HTERT RPE-1 (cell line): ENCODE data around the gene PITPNB.

Source experiments
- in situ Hi-C: fragments of 300-500 bp; cut with MboI; formaldehyde crosslinking; loops from 4 replicates; pipeline ENCODE4 v1.14.3; 2020; ENCODE audit warnings: low sequenced_read_pairs

The PITPNB gene

DNA sequence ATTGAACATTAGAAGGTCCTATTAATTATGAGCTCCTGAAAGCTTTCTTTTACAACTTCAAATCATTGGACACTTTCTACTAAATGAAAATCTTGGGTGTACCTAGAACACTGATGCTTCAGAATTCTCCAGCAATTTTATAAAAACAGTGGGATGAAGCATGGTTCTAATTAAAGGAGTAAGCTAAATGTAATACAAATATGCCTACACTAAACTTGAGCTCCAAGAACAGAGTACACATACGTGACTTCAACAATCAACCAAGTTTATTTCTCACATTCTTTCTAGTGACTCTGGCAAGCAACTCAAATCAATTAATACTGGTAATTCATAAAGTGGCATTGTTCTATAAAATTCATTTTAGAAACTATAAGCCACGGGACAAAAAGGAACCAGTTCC, 55.5 kb downstream of the PITPNB start:
- in situ Hi-C loops, result no loop called here

GRCh38 chr22:27863001-27863400, 56.1 kb downstream of the PITPNB start:
- in situ Hi-C loops, result no loop called here

DNA sequence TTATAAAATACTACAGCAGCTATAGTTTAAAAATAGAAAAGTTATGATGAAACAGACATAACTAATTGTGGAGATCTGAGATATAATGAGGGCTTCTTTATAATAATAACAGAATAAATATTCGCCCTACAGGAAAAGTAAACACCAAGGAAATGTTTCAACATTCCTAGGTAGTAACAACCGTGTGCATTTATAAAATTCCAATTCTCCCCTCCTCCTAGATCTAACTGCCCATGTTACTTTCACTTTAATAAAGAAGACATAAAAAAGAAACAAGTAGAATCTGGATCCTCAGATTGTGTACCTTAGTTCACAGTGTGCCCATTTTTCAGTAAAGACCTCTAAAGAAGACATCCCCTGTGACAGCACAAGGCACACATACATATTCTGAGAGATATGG, 59.7 kb downstream of the PITPNB start:
- in situ Hi-C loops, result no loop called here

DNA sequence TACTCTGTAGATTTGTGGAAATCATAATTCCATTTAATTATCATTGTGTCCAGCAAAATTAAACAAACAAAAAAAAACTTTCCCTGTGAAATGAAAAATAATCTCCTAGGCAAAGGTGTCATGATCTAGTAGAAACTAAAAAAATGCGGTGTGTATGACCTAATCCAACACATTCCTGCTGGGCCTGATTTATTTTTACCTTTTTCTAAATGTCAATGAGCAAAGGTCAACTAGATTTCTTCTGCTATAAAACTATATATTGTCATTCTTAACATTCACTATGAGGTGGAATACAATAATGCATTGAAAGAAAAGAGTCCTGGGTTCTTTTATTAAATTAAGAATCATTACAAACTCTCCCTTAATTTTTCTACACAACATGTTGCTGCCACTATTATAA, 60.4 kb downstream of the PITPNB start:
- in situ Hi-C loops, result no loop called here

DNA sequence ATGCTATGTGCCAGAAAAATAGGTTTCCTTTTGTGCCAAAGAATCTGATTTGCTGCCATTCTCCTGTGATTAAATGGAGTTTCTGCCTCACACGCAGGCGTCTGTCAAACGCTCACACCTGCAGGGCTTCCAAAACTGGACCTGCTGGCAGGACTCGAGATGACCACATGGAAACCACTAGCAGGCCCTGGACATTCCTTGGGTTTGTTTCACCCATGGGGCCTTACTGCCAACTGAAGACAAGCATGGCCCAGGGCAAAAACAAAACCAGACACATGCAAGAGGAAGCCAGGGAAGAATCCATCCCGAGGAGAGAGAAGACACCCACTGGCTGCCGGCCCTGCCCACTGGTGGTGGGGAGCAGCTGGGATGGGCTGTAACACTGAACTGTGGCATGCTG, 61.6 kb downstream of the PITPNB start:
- in situ Hi-C loops, result no loop called here

DNA sequence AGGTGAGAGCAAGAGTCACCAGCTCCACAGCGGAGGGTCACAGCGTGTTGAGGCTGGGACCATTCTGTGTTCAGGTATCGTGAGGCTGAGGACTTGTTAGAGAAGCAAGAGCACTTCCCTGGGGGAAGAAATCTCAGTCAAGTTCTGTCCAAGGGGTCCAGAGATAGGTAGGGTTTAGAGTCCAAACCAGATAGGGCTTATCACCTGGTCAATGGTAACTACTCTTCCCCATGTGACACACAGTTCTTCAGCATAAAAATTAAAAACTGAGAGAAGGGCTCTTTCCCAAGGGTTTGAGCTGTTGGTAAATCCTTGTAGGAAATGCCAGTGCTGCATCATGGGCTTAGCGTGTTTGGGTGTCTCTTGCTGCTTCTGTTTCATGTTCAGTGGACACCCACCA, 62.7 kb downstream of the PITPNB start:
- in situ Hi-C loops, result no loop called here

- in situ Hi-C loops, result no loop called here
Observed at GRCh38 chr22:27853424-27853823, 65.6 kb downstream of the PITPNB start.

- in situ Hi-C loops, result no loop called here
Observed at GRCh38 chr22:27851974-27852746, 66.9 kb downstream of the PITPNB start.

- in situ Hi-C loops, result no loop called here
Observed at GRCh38 chr22:27850000-27850521, 69.0 kb downstream of the PITPNB start.

DNA sequence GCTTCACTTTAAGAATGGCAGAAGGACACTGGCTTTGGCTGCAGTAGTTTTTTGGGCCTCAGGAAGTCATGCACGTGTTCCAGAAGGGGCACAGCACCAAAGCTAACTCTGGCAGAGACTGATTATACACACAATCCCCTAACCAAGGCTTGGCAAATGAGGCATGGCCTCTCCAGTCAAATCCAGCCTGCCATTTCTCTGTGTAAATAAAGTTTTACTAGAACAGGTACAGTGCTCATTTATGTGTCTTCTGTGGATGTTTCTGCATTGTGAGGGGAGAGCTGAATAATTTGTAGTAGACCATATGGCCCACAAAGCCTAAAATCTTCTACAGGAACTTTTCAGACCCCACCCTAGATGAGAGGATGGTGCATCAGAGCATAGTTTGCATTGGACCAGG, 71.1 kb downstream of the PITPNB start:
- in situ Hi-C loops, result no loop called here

DNA sequence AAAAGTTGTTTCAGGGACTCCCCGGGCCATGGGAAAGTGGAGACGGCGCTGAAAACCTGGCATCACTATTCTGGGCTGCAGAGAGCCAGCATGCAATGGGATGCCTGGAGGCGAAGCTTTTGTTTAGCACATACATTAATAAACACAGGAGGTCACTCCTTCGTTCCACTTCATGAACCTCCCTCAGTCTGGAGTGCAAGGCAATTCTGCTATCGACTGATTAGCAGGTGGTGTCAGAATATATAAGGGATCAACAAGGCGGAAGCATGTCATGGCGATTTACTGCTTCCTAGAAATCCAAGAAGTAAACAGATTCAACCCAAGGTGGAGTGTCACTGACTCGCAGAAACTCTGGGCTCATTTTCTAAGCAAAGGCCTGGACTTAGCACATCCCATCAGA, 72.1 kb downstream of the PITPNB start:
- in situ Hi-C loops, result no loop called here

DNA sequence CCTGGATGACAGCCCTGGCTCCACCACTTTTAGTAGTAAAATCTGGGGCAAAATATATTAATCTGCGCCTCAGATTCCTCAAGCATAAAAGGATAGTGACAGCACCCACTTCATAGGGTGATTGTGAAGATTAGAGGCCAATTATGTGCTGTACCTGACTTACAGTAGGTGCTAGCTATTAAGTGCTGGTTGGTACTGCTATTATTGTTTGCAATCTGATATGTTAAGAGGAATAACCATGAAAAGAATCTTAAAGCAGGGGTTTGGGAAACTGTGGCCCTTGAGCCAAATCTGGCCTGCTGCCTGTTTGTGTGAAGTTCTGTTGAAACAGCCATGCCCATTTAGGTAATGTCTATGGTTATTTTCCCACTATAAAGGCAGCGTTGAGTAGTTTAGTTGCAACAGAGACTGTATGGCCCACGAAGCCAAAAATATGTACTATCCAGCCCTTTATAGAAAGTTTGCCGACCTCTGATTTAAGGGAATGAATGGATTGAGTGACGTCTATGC, 72.8 kb downstream of the PITPNB start:
- in situ Hi-C loops, result no loop called here

DNA sequence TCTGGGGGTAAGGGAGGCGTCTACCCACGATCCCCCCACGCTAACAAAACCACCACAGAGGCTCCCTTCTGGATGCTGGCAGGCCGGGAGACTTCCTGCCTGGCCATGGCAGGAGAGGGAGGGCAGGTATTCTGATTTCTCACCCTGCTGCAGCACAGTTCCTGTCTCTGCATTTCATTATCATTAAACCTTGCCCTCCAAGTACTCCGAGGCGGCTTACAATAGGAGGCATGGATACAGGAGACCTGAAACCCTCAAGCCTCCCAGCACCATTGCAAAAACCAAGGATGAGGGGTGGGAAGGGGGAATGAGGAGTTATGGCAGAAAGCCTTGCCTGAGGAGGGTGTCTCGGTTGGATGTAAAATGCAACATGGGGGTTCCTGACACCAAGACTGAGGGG, 73.4 kb downstream of the PITPNB start:
- in situ Hi-C loops, result no loop called here

- in situ Hi-C loops, result no loop called here
Observed at GRCh38 chr22:27844656-27845591, 74.1 kb downstream of the PITPNB start.

GRCh38 chr22:27844256-27844655, 74.8 kb downstream of the PITPNB start:
- in situ Hi-C loops, result no loop called here

DNA sequence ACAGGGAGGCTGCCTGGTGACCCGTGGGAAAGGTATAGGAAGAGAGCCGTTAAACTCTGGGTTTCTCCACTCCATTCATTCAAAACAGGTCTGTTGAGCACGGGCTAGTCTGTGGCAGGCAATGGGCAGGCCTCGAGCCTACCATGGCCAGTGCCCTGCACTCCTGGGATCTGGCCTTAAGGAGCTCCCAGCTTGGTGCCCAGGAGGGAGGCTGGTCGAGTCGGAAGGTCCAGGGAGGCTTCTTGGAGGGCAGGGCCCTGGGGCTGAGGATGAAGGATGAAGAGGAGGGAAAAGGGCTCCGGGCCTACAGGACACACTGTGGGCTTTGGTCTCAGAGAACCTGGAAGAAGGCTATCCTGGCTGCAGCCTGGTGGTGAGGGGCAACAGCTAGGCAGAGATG, 75.6 kb downstream of the PITPNB start:
- in situ Hi-C loops, result no loop called here

GRCh38 chr22:27842669-27843431, 76.2 kb downstream of the PITPNB start:
- in situ Hi-C loops, result no loop called here

DNA sequence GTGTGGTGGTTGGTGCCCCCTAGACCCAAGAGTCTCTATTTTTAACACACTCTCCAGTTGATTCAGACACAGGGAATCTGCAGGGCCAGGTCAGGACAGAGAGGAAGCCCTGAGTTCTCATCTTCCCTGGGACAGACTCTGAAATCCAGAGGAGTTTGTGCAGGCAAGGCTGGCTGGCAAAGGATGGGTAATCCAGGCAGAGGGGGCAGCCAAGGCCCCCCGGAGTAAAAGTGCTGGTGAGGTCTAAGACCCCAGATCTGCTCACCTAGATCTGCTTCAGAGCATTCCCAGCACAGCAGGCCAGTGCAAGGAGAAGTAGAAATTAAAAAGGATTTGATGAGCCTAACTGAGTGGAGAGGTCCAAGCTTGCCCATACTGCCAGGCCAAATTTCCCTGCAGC, 76.9 kb downstream of the PITPNB start:
- in situ Hi-C loops, result no loop called here

DNA sequence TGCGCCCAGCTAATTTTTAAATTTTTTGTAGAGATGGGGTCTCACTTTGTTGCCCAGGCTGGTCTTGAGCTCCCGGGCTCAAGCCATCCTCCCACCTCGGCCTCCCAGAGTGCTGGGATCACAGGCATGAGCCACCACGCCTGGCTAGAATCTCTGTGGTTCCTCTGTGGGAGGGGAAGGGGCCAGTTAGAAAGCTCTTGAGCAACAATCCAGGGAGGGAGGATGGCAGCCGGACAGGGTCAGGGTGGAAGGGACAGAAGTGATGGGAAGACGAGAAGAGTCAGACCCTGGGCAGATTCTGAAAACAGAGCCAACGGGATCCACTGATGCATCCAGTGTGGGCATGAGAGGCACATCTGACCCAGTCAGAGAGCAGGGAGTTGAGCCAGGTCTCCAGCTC, 78.6 kb downstream of the PITPNB start:
- in situ Hi-C loops, result no loop called here

- in situ Hi-C loops, result no loop called here
Observed at GRCh38 chr22:27839057-27839660, 79.9 kb downstream of the PITPNB start.

- in situ Hi-C loops, result no loop called here
Observed at GRCh38 chr22:27836181-27836580, 82.9 kb downstream of the PITPNB start.
